IMR-90 (cell line): Measurements from ENCODE around the gene AGAP9. TPM values are rescaled to one million over a fixed set of nuclear protein-coding genes. Genes with fewer than 3 reads are reported as not detected.
"Not testable (repeated sequence)": the region's sequence is repeated elsewhere in the genome, so short reads cannot be mapped to it uniquely, and the experiment has no call there.

Experiments used
- ATAC-seq: fragments of 200-7000 bp; cut with Tn5 transposase; 2 replicates; pipeline ENCODE4 v1.9.1; 2020; ENCODE audit warnings: low read depth, mild to moderate bottlenecking, moderate library complexity
- BruUV-seq: library from RNA; stranded (reverse); fragments of 400-500 nt; replicated peaks from 2 replicates; lab custom pipeline; 2021; lab: Mats Ljungman, UMichigan
- CTCF ChIA-PET: fragments of 300-600 bp; formaldehyde crosslinking; extraction: SDS; loops from one replicate; lab custom pipeline; 2021; ENCODE audit warnings: antibody characterized with exemption; lab: Yijun Ruan, JAX
- POLR2A ChIA-PET: fragments of 300-600 bp; sonication (Branson Sonifier 250); formaldehyde crosslinking; loops from one replicate; lab custom pipeline; 2022; ENCODE audit warnings: antibody characterized with exemption; ENCODE audit not compliant: unreplicated experiment; lab: Charles Lee
- DNase-seq: peaks from one replicate; pipeline ENCODE4 v3.0.0; 2013
- H2AFZ ChIP-seq: replicated peaks from 2 replicates; pipeline ENCODE3; 2013; ENCODE audit warnings: low read length, mild to moderate bottlenecking; ENCODE audit not compliant: poor library complexity
- H2AK5ac ChIP-seq: 2 replicates; pipeline ENCODE4 v1.6.1; 2013; ENCODE audit warnings: low read depth, low read length, inconsistent platforms
- H2AK9ac ChIP-seq: replicated peaks from 2 replicates; pipeline ENCODE3; 2013; ENCODE audit warnings: mild to moderate bottlenecking, low read depth, low read length, moderate library complexity; ENCODE audit not compliant: poor library complexity
- H2BK120ac ChIP-seq: 2 replicates; pipeline ENCODE4 v1.6.1; 2013; ENCODE audit warnings: low read depth, low read length, inconsistent platforms
- H2BK15ac ChIP-seq: 3 replicates; pipeline ENCODE4 v1.6.1; 2013; ENCODE audit warnings: low read depth, low read length, inconsistent platforms
- H2BK20ac ChIP-seq: 2 replicates; pipeline ENCODE4 v1.6.1; 2013; ENCODE audit warnings: low read depth, mild to moderate bottlenecking, inconsistent platforms, low read length, moderate library complexity
- H2BK5ac ChIP-seq: 2 replicates; pipeline ENCODE4 v1.6.1; 2013; ENCODE audit warnings: mild to moderate bottlenecking, low read depth, low read length, inconsistent platforms; ENCODE audit not compliant: poor library complexity, severe bottlenecking
- H3K14ac ChIP-seq: replicated peaks from 2 replicates; pipeline ENCODE4 v1.6.1; 2013; ENCODE audit warnings: low read depth, low read length, inconsistent platforms
- H3K18ac ChIP-seq: 2 replicates; pipeline ENCODE4 v1.6.1; 2013; ENCODE audit warnings: low read depth, low read length, control low read depth
- H3K23ac ChIP-seq: 2 replicates; pipeline ENCODE4 v1.6.1; 2013; ENCODE audit warnings: low read depth, low read length, inconsistent platforms
- H3K27ac ChIP-seq: 2 replicates; pipeline ENCODE4 v1.5.1; 2013; ENCODE audit warnings: mild to moderate bottlenecking, control low read depth, low read length; ENCODE audit not compliant: insufficient read depth
- H3K27me3 ChIP-seq: 2 replicates; pipeline ENCODE4 v1.6.1; 2013; ENCODE audit warnings: low read length; ENCODE audit not compliant: control insufficient read depth, insufficient read depth
- H3K36me3 ChIP-seq: 2 replicates; pipeline ENCODE4 v1.6.1; 2013; ENCODE audit warnings: low read length, mixed read lengths; ENCODE audit not compliant: control insufficient read depth, insufficient read depth
- H3K4ac ChIP-seq: 2 replicates; pipeline ENCODE4 v1.6.1; 2013; ENCODE audit warnings: low read depth, low read length, inconsistent platforms
- H3K4me1 ChIP-seq: 2 replicates; pipeline ENCODE4 v1.6.1; 2013; ENCODE audit warnings: low read length, mixed read lengths; ENCODE audit not compliant: control insufficient read depth, insufficient read depth
- H3K4me2 ChIP-seq: 2 replicates; pipeline ENCODE4 v1.6.1; 2013; ENCODE audit warnings: low read depth, mild to moderate bottlenecking, control low read depth, low read length, moderate library complexity
- H3K4me3 ChIP-seq: 2 replicates; pipeline ENCODE4 v1.5.1; 2013; ENCODE audit warnings: low read depth, mild to moderate bottlenecking, control low read depth, low read length, moderate library complexity; ENCODE audit not compliant: insufficient read depth
- H3K56ac ChIP-seq: 2 replicates; pipeline ENCODE4 v1.6.1; 2013; ENCODE audit warnings: low read length, inconsistent platforms; ENCODE audit not compliant: insufficient read depth; ENCODE audit errors: extremely low read depth
- H3K79me1 ChIP-seq, 2 experiments: 2 replicates each; pipeline ENCODE4 v1.6.1; 2013; ENCODE audit warnings: low read length in 2 of 2, inconsistent platforms in 1 of 2, low read depth in 1 of 2
- H3K9ac ChIP-seq: 2 replicates; pipeline ENCODE4 v1.6.1; 2013; ENCODE audit warnings: low read depth, low read length, control low read depth
- H3K9me1 ChIP-seq: 2 replicates; pipeline ENCODE4 v1.6.1; 2013; ENCODE audit warnings: low read length, inconsistent platforms; ENCODE audit not compliant: insufficient read depth
- H3K9me3 ChIP-seq: 2 replicates; pipeline ENCODE4 v1.6.1; 2013; ENCODE audit warnings: low read length; ENCODE audit not compliant: control insufficient read depth, insufficient read depth
- H4K20me1 ChIP-seq: 2 replicates; pipeline ENCODE4 v1.6.1; 2013; ENCODE audit warnings: low read length, inconsistent platforms; ENCODE audit not compliant: insufficient read depth
- H4K5ac ChIP-seq: 2 replicates; pipeline ENCODE4 v1.6.1; 2013; ENCODE audit warnings: mild to moderate bottlenecking, low read depth, low read length, control low read depth
- H4K8ac ChIP-seq, 2 experiments: 2 replicates each; pipeline ENCODE4 v1.6.1; 2013; ENCODE audit warnings: low read depth in 2 of 2, low read length in 2 of 2, control low read depth in 1 of 2, inconsistent platforms in 1 of 2
- H4K91ac ChIP-seq: 2 replicates; pipeline ENCODE4 v1.6.1; 2013; ENCODE audit warnings: low read depth, low read length, inconsistent platforms; ENCODE audit not compliant: insufficient read depth
- WGBS, 2 experiments: methylation state at CpG; one replicate each; pipeline versions ENCODE4 v1.1.5 to v1.1.7; 2013; ENCODE audit warnings: missing lambda C conversion rate in 2 of 2; ENCODE audit not compliant: insufficient read length in 1 of 2; ENCODE audit errors: extremely low coverage in 2 of 2; 5-methylcytosine and 5-hydroxymethylcytosine counted together
- dilution Hi-C: fragments of 300-500 bp; cut with HindIII; formaldehyde crosslinking; loops from one replicate; pipeline ENCODE4 v1.14.3; 2018; ENCODE audit warnings: low sequenced_read_pairs; ENCODE audit not compliant: unreplicated experiment
- in situ Hi-C: fragments of 300-500 bp; cut with MboI; formaldehyde crosslinking; loops from 3 replicates; pipeline ENCODE4 v1.14.3; 2019; ENCODE audit warnings: low sequenced_read_pairs, inconsistent platforms, mixed read lengths
- intact Hi-C: fragments of 100-400 bp; cut with micrococcal nuclease; formaldehyde crosslinking; loops from 2 replicates; pipeline ENCODE4 v1.10.0; 2022
- polyA plus RNA-seq, 3 experiments: library from polyadenylated mRNA; depleted of rRNA; stranded (reverse); fragments of >200 nt; gene quantifications; 2 replicates each; pipeline ENCODE4 v1.2.3, GENCODE V29; 2012; ENCODE audit warnings: low replicate concordance in 1 of 3
- total RNA-seq: library from RNA; depleted of rRNA; stranded (reverse); fragments of >200 nt; gene quantifications from 2 replicates; pipeline ENCODE4 v1.2.3, GENCODE V29; 2012

AGAP9 gene
- total and polyA plus RNA-seq, 2 of the 4 experiments (the other 2 are of a cell fraction): 3.2 to 11.2 TPM

- H3K14ac ChIP-seq, H3K4me3 ChIP-seq, H3K9me1 ChIP-seq, in situ Hi-C loops, H3K4ac ChIP-seq, POLR2A ChIA-PET, CTCF ChIA-PET, H3K27me3 ChIP-seq, H3K79me1 ChIP-seq, H2BK20ac ChIP-seq, H3K9ac ChIP-seq, H4K5ac ChIP-seq, H3K23ac ChIP-seq, H4K20me1 ChIP-seq, H2BK5ac ChIP-seq, H4K8ac ChIP-seq, intact Hi-C loops, H3K9me3 ChIP-seq, H3K18ac ChIP-seq, H4K91ac ChIP-seq, ATAC-seq, DNase-seq, H2AK9ac ChIP-seq, H2BK15ac ChIP-seq, BruUV-seq, dilution Hi-C loops, H2AK5ac ChIP-seq, H3K36me3 ChIP-seq, H2AFZ ChIP-seq, H2BK120ac ChIP-seq, H3K56ac ChIP-seq, H3K4me2 ChIP-seq, H3K27ac ChIP-seq, H3K4me1 ChIP-seq: not testable (repeated sequence)
- WGBS, 2 experiments: no CpG with 5 or more reads among the region's 7 CpGs
Measured at GRCh38 chr10:47566757-47567156, 43.3 kb upstream of the AGAP9 start.

- H4K8ac ChIP-seq, H4K20me1 ChIP-seq, H3K14ac ChIP-seq, CTCF ChIA-PET, H2BK15ac ChIP-seq, H2AK9ac ChIP-seq, H3K9me1 ChIP-seq, in situ Hi-C loops, H3K4me2 ChIP-seq, BruUV-seq, H3K36me3 ChIP-seq, H2AK5ac ChIP-seq, H2BK5ac ChIP-seq, H3K27me3 ChIP-seq, H3K23ac ChIP-seq, H3K79me1 ChIP-seq, ATAC-seq, H3K18ac ChIP-seq, H3K4ac ChIP-seq, DNase-seq, H3K27ac ChIP-seq, H4K5ac ChIP-seq, H4K91ac ChIP-seq, H3K4me1 ChIP-seq, H2BK20ac ChIP-seq, H3K56ac ChIP-seq, H3K9me3 ChIP-seq, H2BK120ac ChIP-seq, dilution Hi-C loops, H3K4me3 ChIP-seq, POLR2A ChIA-PET, H3K9ac ChIP-seq, H2AFZ ChIP-seq, intact Hi-C loops: not testable (repeated sequence)
- WGBS, 2 experiments: no CpG with 5 or more reads among the region's 18 CpGs
Measured at GRCh38 chr10:47566108-47566699, 42.8 kb upstream of the AGAP9 start.
